HepG2 (cell line): ENCODE results near the gene ABCA13. TPM values are rescaled to one million over a fixed set of nuclear protein-coding genes. Genes with fewer than 3 reads are reported as not detected.

Experiments
- ATAC-seq: fragments of 200-7000 bp; cut with Tn5 transposase; 3 replicates; pipeline ENCODE4 v1.9.1; 2020; ENCODE audit warnings: mild to moderate bottlenecking, moderate library complexity
- BruUV-seq: library from RNA; stranded (reverse); fragments of 400-500 nt; replicated peaks from 2 replicates; lab custom pipeline; 2021; lab: Mats Ljungman, UMichigan
- CTCF ChIA-PET: fragments of 300-600 bp; formaldehyde crosslinking; extraction: SDS; loops from one replicate; lab custom pipeline; 2021; ENCODE audit warnings: low total read pairs, inconsistent platforms, low intra/inter-chr PET ratio; lab: Yijun Ruan, JAX
- POLR2A ChIA-PET: fragments of 350-600 bp; sonication (Branson Sonifier 250); formaldehyde crosslinking; loops from one replicate; lab custom pipeline; 2020; ENCODE audit warnings: antibody characterized with exemption, inconsistent platforms; lab: Yijun Ruan, JAX
- DNase-seq: peaks from one replicate; pipeline ENCODE4 v3.0.0-alpha.2; 2015; ENCODE audit warnings: low spot score
- FAIRE-seq: peaks from 3 replicates; lab custom pipeline; 2011; peaks lifted over from hg19 to GRCh38; lab: Jason Lieb, UNC
- H2AFZ ChIP-seq: one replicate; pipeline ENCODE4 v1.6.1; 2011; ENCODE audit warnings: low read length, inconsistent platforms
- H3K27ac ChIP-seq: fragments of 300-600 bp; 3 replicates; pipeline ENCODE4 v1.8.0; 2011; ENCODE audit warnings: mixed run types, mild to moderate bottlenecking, mixed read lengths, low read length, inconsistent platforms; ENCODE audit not compliant: insufficient read depth; ENCODE audit errors: extremely low read length
- H3K27me3 ChIP-seq, 2 experiments: fragments of 200-600 bp in 1 of 2; 2 replicates in 1 of 2; 3 replicates in 1 of 2; pipeline versions ENCODE4 v1.6.0 to v1.8.0; 2011; ENCODE audit warnings: low read length in 2 of 2, mild to moderate bottlenecking in 2 of 2, moderate library complexity in 2 of 2, inconsistent platforms in 1 of 2; ENCODE audit not compliant: insufficient read depth in 2 of 2, control insufficient read depth in 1 of 2
- H3K36me3 ChIP-seq, 2 experiments: fragments of 200-600 bp in 1 of 2; replicated peaks in 1 of 2; 2 replicates in 1 of 2; 3 replicates in 1 of 2; pipeline versions ENCODE4 v1.5.1 to v1.8.0; 2011; ENCODE audit warnings: low read length in 2 of 2, inconsistent platforms in 1 of 2; ENCODE audit not compliant: insufficient read depth in 2 of 2, control insufficient read depth in 1 of 2
- H3K4me1 ChIP-seq: 2 replicates; pipeline ENCODE4 v1.5.1; 2012; ENCODE audit warnings: low read length, inconsistent platforms; ENCODE audit not compliant: insufficient read depth
- H3K4me2 ChIP-seq: 2 replicates; pipeline ENCODE4 v1.6.0; 2011; ENCODE audit warnings: low read depth, low read length, inconsistent platforms
- H3K4me3 ChIP-seq, 3 experiments: fragments of 200-600 bp in 1 of 3; sonication (generic), shearing (Covaris generic) in 1 of 3; replicated peaks in 1 of 3; 2 replicates each; pipeline ENCODE4 v1.5.1; 2011 to 2016; ENCODE audit warnings: low read length in 3 of 3, inconsistent platforms in 2 of 3, low read depth in 2 of 3, mild to moderate bottlenecking in 2 of 3, control low read depth in 1 of 3, mixed read lengths in 1 of 3; ENCODE audit not compliant: insufficient read depth in 1 of 3
- H3K79me2 ChIP-seq: one replicate; pipeline ENCODE4 v1.6.1; 2011; ENCODE audit warnings: low read length, inconsistent platforms; ENCODE audit not compliant: insufficient read depth
- H3K9ac ChIP-seq: 2 replicates; pipeline ENCODE4 v1.6.0; 2011; ENCODE audit warnings: mild to moderate bottlenecking, low read depth, low read length, inconsistent platforms; ENCODE audit not compliant: insufficient read depth
- H3K9me3 ChIP-seq: 2 replicates; pipeline ENCODE4 v1.5.1; 2012; ENCODE audit warnings: mild to moderate bottlenecking, low read length
- H4K20me1 ChIP-seq: 2 replicates; pipeline ENCODE4 v1.6.0; 2011; ENCODE audit warnings: inconsistent platforms, mild to moderate bottlenecking, low read length, moderate library complexity; ENCODE audit not compliant: insufficient read depth
- JUN ChIP-seq: sonication (generic); formaldehyde crosslinking; IDR thresholded peaks from 2 replicates; pipeline ENCODE4 v1.4.0; 2020; ENCODE audit warnings: mild to moderate bottlenecking, missing genetic modification reagents
- NCOA1 ChIP-seq: sonication (generic); formaldehyde crosslinking; IDR thresholded peaks from 2 replicates; pipeline ENCODE4 v1.9.0; 2021; ENCODE audit warnings: missing genetic modification reagents
- POLR2AphosphoS5 ChIP-seq: IDR thresholded peaks from 2 replicates; pipeline ENCODE4 v1.6.1; 2012; ENCODE audit warnings: low read depth, low read length
- SMARCC2 ChIP-seq: fragments of 450-650 bp; IDR thresholded peaks from 2 replicates; pipeline ENCODE4 v1.6.1; 2017; ENCODE audit warnings: antibody characterized with exemption, mild to moderate bottlenecking
- TBX3 ChIP-seq: fragments of 450-650 bp; IDR thresholded peaks from 2 replicates; pipeline ENCODE4 v1.6.1; 2017; ENCODE audit warnings: antibody characterized with exemption, mild to moderate bottlenecking, inconsistent platforms, borderline replicate concordance
- ZBTB39 ChIP-seq: sonication (generic); formaldehyde crosslinking; IDR thresholded peaks from 2 replicates; pipeline ENCODE4 v1.5.0; 2020; ENCODE audit warnings: missing genetic modification reagents
- ZNF253 ChIP-seq: sonication (generic); formaldehyde crosslinking; IDR thresholded peaks from 2 replicates; pipeline ENCODE4 v1.8.0; 2022; ENCODE audit warnings: mild to moderate bottlenecking, missing genetic modification reagents, borderline replicate concordance
- WGBS: methylation state at CpG from one replicate; pipeline ENCODE4 v1.1.6; 2017; ENCODE audit warnings: low lambda C conversion rate; 5-methylcytosine and 5-hydroxymethylcytosine counted together
- in situ Hi-C: cut with HindIII; loops from 2 replicates; pipeline ENCODE4 v1.10.0; 2017; ENCODE audit warnings: low pct_unique_long_range_greater_than_20kb; ENCODE audit not compliant: extremely low pct_ligation_motif_present
- intact Hi-C: fragments of 100-400 bp; cut with micrococcal nuclease; formaldehyde crosslinking; loops from one replicate; pipeline ENCODE4 v1.10.0; 2022; ENCODE audit not compliant: unreplicated experiment
- polyA plus RNA-seq, 8 experiments: library from polyadenylated mRNA; depleted of rRNA in 3 of 8; stranded (reverse) in 7 of 8; unstranded in 1 of 8; fragments of >200 nt; fragmentation: Illumina TruSeq in 4 of 8; extraction: Trizol in 4 of 8; gene quantifications; 2 replicates each; pipeline versions ENCODE4 v1.2.1 to v1.2.3, GENCODE V29; 2011 to 2016; ENCODE audit warnings: low read depth in 4 of 8, missing spikeins in 1 of 8, mixed read lengths in 1 of 8; ENCODE audit not compliant: insufficient read depth in 1 of 8
- total RNA-seq, 5 experiments: library from RNA; depleted of rRNA; stranded (reverse); fragments of >200 nt; fragmentation: Illumina TruSeq; extraction: Trizol; gene quantifications; 2 replicates each; pipeline ENCODE4 v1.2.3, GENCODE V29; 2016; ENCODE audit warnings: low read depth in 1 of 5

Gene ABCA13
- total and polyA plus RNA-seq, 2 of the 13 experiments (the other 11 are each of a cell fraction or from before 2014, with no cell fraction given) = 0.03 TPM; not detected in 1

- TF ChIP-seq NCOA1 = no peak
Measured at GRCh38 chr7:48617993-48618392, 446.7 kb downstream of the ABCA13 start (continued).

GRCh38 chr7:48621076-48621475 is 449.8 kb downstream of the ABCA13 start:
- intact Hi-C loops = no loop called here
- Histone ChIP-seq H3K4me1 (no peaks in the 10 kb centered on the region), H3K4me2 (no peak overlapping the region), H3K79me2 (no peaks in the 10 kb centered on the region), H4K20me1 (no peaks in the 10 kb centered on the region), H3K27me3 (no peaks in the 10 kb centered on the region), H3K36me3 (no peaks in the 10 kb centered on the region), H3K27ac (no peak overlapping the region), H3K9ac (no peak overlapping the region), H2AFZ (no peak overlapping the region), H3K9me3 (no peaks in the 10 kb centered on the region), H3K4me3 (no peak overlapping the region)
- ChIA-PET POLR2A (no interaction called here), CTCF (no interaction called here)
- 3% methylated on average over 4 of the region's 4 CpGs for WGBS
- no peak for FAIRE-seq
- in situ Hi-C loops = no loop called here
- DNase-seq = no peak
- ATAC-seq = no peak
- BruUV-seq = no TSS peak
- no peak for TF ChIP-seq ZBTB39 (CRISPR knock-in tag)
- no peak for TF ChIP-seq JUN
- no peak for TF ChIP-seq POLR2AphosphoS5
- TF ChIP-seq ZNF253 (CRISPR knock-in tag) = no peak
- no peak for TF ChIP-seq SMARCC2
- no peak for TF ChIP-seq TBX3
